ENCODE results near the gene LYRM9.
A peak's percentile ranks its signal among the peaks of the same experiment; 100 is the strongest.

Gene LYRM9

GRCh38 chr17:27904534-27905446 lies 11.6 kb upstream of the LYRM9 start:
- Mint-ChIP-seq H3K27me3 (ENCODE audit: low read depth) (peaks cover 14% of the 10 kb centered on the region), H3K27ac (peak overlapping the region in 1 of 3 experiments; percentile 12), H3K9me3 (no peaks in the 10 kb centered on the region), H3K4me3 (no peak overlapping the region), H3K4me1 (peaks cover 18% of the 10 kb centered on the region), H3K36me3 (ENCODE audit: low read depth) (no peaks in the 10 kb centered on the region)
- TF ChIP-seq CTCF (IDR thresholded peaks at IDR 0.05; ENCODE audit: unreplicated experiment in 3 of 3), result no peak

- no peak overlapping the region for H3K4me3 Mint-ChIP-seq
- peak overlapping the region in 1 of 3 experiments; percentile 3 for H3K27ac Mint-ChIP-seq
- no peaks in the 10 kb centered on the region for H3K36me3 Mint-ChIP-seq (ENCODE audit: low read depth)
- H3K4me1 Mint-ChIP-seq, result peaks cover 18% of the 10 kb centered on the region
- peaks cover 12% of the 10 kb centered on the region for H3K27me3 Mint-ChIP-seq (ENCODE audit: low read depth)
- no peaks in the 10 kb centered on the region for H3K9me3 Mint-ChIP-seq
- TF ChIP-seq CTCF (IDR thresholded peaks at IDR 0.05; ENCODE audit: unreplicated experiment in 3 of 3), result no peak
These were observed 10.9 kb upstream of the LYRM9 start for GRCh38 chr17:27904114-27904513.

- TF ChIP-seq CTCF (IDR thresholded peaks at IDR 0.05; ENCODE audit: unreplicated experiment in 3 of 3), result no peak
- Mint-ChIP-seq H3K27me3 (ENCODE audit: low read depth) (peaks cover 18% of the 10 kb centered on the region), H3K4me1 (peaks cover 7% of the 10 kb centered on the region), H3K4me3 (no peak overlapping the region), H3K9me3 (no peaks in the 10 kb centered on the region), H3K36me3 (ENCODE audit: low read depth) (no peaks in the 10 kb centered on the region), H3K27ac (no peak overlapping the region)
These were observed 6.4 kb upstream of the LYRM9 start for GRCh38 chr17:27899525-27899924.

- Mint-ChIP-seq H3K4me3 (no peak overlapping the region), H3K36me3 (ENCODE audit: low read depth) (no peaks in the 10 kb centered on the region), H3K4me1 (peaks cover 5% of the 10 kb centered on the region), H3K9me3 (no peaks in the 10 kb centered on the region), H3K27ac (peak overlapping the region in 1 of 3 experiments; percentile 21), H3K27me3 (ENCODE audit: low read depth) (peaks cover 27% of the 10 kb centered on the region)
- TF ChIP-seq CTCF (IDR thresholded peaks at IDR 0.05; ENCODE audit: unreplicated experiment in 3 of 3), result no peak
These were observed 4.9 kb upstream of the LYRM9 start for GRCh38 chr17:27898096-27898495.

- Mint-ChIP-seq H3K4me1 (peaks cover 10% of the 10 kb centered on the region), H3K27me3 (ENCODE audit: low read depth) (peaks cover 27% of the 10 kb centered on the region), H3K4me3 (no peak overlapping the region), H3K36me3 (ENCODE audit: low read depth) (no peaks in the 10 kb centered on the region), H3K27ac (peak overlapping the region in 2 of 3 experiments; percentile 26 to 59), H3K9me3 (no peaks in the 10 kb centered on the region)
- no peak for TF ChIP-seq CTCF (IDR thresholded peaks at IDR 0.05; ENCODE audit: unreplicated experiment in 3 of 3)
These were observed 3.5 kb upstream of the LYRM9 start for GRCh38 chr17:27896701-27897100.
